Measurements from ENCODE around the gene MAP1LC3B.

The MAP1LC3B gene

GRCh38 chr16:87391950-87392820, at the start of gene MAP1LC3B:
TSS of gene MAP1LC3B (plus strand) at chr16:87392336. CDS start at chr16:87392428, 92 bp downstream.
- peak; percentile 97 to 100 (median 97) for DNase-seq (ENCODE audit: low read depth in 2 of 3, low spot score in 2 of 3)

- no peak for DNase-seq (ENCODE audit: low read depth in 2 of 3, low spot score in 2 of 3)
Observed at GRCh38 chr16:87342504-87342903, 49.6 kb upstream of the MAP1LC3B start.

- no peak for DNase-seq (ENCODE audit: low read depth in 2 of 3, low spot score in 2 of 3)
Observed at GRCh38 chr16:87342978-87343752, 49.0 kb upstream of the MAP1LC3B start.

GRCh38 chr16:87343753-87344050, 48.4 kb upstream of the MAP1LC3B start:
- DNase-seq (ENCODE audit: low read depth in 2 of 3, low spot score in 2 of 3), result no peak

- DNase-seq (ENCODE audit: low read depth in 2 of 3, low spot score in 2 of 3), result no peak
Observed at GRCh38 chr16:87344165-87344930, 47.8 kb upstream of the MAP1LC3B start.

GRCh38 chr16:87344931-87345631, 47.1 kb upstream of the MAP1LC3B start:
- DNase-seq (ENCODE audit: low read depth in 2 of 3, low spot score in 2 of 3), result peak in 1 of 3 experiments; percentile 24

- no peak for DNase-seq (ENCODE audit: low read depth in 2 of 3, low spot score in 2 of 3)
Observed at GRCh38 chr16:87345726-87346424, 46.3 kb upstream of the MAP1LC3B start.

GRCh38 chr16:87346517-87347060, 45.5 kb upstream of the MAP1LC3B start:
- DNase-seq (ENCODE audit: low read depth in 2 of 3, low spot score in 2 of 3), result no peak

GRCh38 chr16:87347932-87348615, 44.1 kb upstream of the MAP1LC3B start:
- no peak for DNase-seq (ENCODE audit: low read depth in 2 of 3, low spot score in 2 of 3)

- DNase-seq (ENCODE audit: low read depth in 2 of 3, low spot score in 2 of 3), result no peak
Observed at GRCh38 chr16:87348616-87349157, 43.4 kb upstream of the MAP1LC3B start.

GRCh38 chr16:87350031-87350430, 42.1 kb upstream of the MAP1LC3B start:
- DNase-seq (ENCODE audit: low read depth in 2 of 3, low spot score in 2 of 3), result no peak

- DNase-seq (ENCODE audit: low read depth in 2 of 3, low spot score in 2 of 3), result no peak
Observed at GRCh38 chr16:87350681-87351319, 41.3 kb upstream of the MAP1LC3B start.

- DNase-seq (ENCODE audit: low read depth in 2 of 3, low spot score in 2 of 3), result no peak
Observed at GRCh38 chr16:87351320-87351698, 40.8 kb upstream of the MAP1LC3B start.

- DNase-seq (ENCODE audit: low read depth in 2 of 3, low spot score in 2 of 3), result no peak
Observed at GRCh38 chr16:87352818-87353217, 39.3 kb upstream of the MAP1LC3B start.

- no peak for DNase-seq (ENCODE audit: low read depth in 2 of 3, low spot score in 2 of 3)
Observed at GRCh38 chr16:87353613-87354012, 38.5 kb upstream of the MAP1LC3B start.

GRCh38 chr16:87356491-87356853, 35.7 kb upstream of the MAP1LC3B start:
- DNase-seq (ENCODE audit: low read depth in 2 of 3, low spot score in 2 of 3), result no peak

- DNase-seq (ENCODE audit: low read depth in 2 of 3, low spot score in 2 of 3), result no peak
Observed at GRCh38 chr16:87358250-87358649, 33.9 kb upstream of the MAP1LC3B start.

- DNase-seq (ENCODE audit: low read depth in 2 of 3, low spot score in 2 of 3), result no peak
Observed at GRCh38 chr16:87358696-87359095, 33.4 kb upstream of the MAP1LC3B start.

- no peak for DNase-seq (ENCODE audit: low read depth in 2 of 3, low spot score in 2 of 3)
Observed at GRCh38 chr16:87359121-87359520, 33.0 kb upstream of the MAP1LC3B start.
